Superior temporal gyrus (tissue), 1 donor: ENCODE measurements around the gene NPC1L1.

Experiments
- DNase-seq: peaks from one replicate; pipeline ENCODE4 v3.0.0-alpha.2; 2016; ENCODE audit errors: extremely low spot score

The NPC1L1 gene

GRCh38 chr7:44471436-44471835 is 69.7 kb downstream of the NPC1L1 start:
- no peak for DNase-seq

- DNase-seq, result no peak
Observed at GRCh38 chr7:44470628-44471245, 70.4 kb downstream of the NPC1L1 start.

GRCh38 chr7:44470135-44470479 is 71.0 kb downstream of the NPC1L1 start:
- DNase-seq, result no peak

- DNase-seq, result no peak
Observed at GRCh38 chr7:44469461-44470134, 71.5 kb downstream of the NPC1L1 start.

GRCh38 chr7:44467217-44467548 is 73.9 kb downstream of the NPC1L1 start:
- no peak for DNase-seq

GRCh38 chr7:44466300-44467216 is 74.6 kb downstream of the NPC1L1 start:
- DNase-seq, result no peak

GRCh38 chr7:44465490-44465889 is 75.6 kb downstream of the NPC1L1 start:
- DNase-seq, result no peak

GRCh38 chr7:44463169-44463808 is 77.8 kb downstream of the NPC1L1 start:
- DNase-seq, result no peak
